Chondrocyte (in vitro differentiated cells): ENCODE measurements around the gene JPT2. TPM values are rescaled to one million over a fixed set of nuclear protein-coding genes. Genes with fewer than 3 reads are reported as not detected.
A peak's percentile ranks its signal among the peaks of the same experiment; 100 is the strongest.

Experiments used
- DNase-seq: peaks from one replicate; pipeline ENCODE4 v3.0.0; 2021; ENCODE audit warnings: mixed read lengths, low spot score
- H3K27ac Mint-ChIP-seq: one replicate; pipeline ENCODE4 v1.8.0; 2021; ENCODE audit warnings: mild to moderate bottlenecking, moderate library complexity, mixed read lengths; ENCODE audit not compliant: unreplicated experiment
- H3K27me3 Mint-ChIP-seq: 2 replicates; pipeline ENCODE4 v1.8.0; 2021; ENCODE audit warnings: low read depth, mixed read lengths
- H3K36me3 Mint-ChIP-seq: 2 replicates; pipeline ENCODE4 v1.8.0; 2021; ENCODE audit warnings: low read depth, mixed read lengths
- H3K4me1 Mint-ChIP-seq: 2 replicates; pipeline ENCODE4 v1.8.0; 2021; ENCODE audit warnings: low read depth, mild to moderate bottlenecking, mixed read lengths
- H3K4me3 Mint-ChIP-seq: one replicate; pipeline ENCODE4 v1.8.0; 2021; ENCODE audit warnings: mild to moderate bottlenecking, moderate library complexity, mixed read lengths; ENCODE audit not compliant: unreplicated experiment
- H3K9me3 Mint-ChIP-seq: 2 replicates; pipeline ENCODE4 v1.8.0; 2021; ENCODE audit warnings: low read depth, mixed read lengths
- total RNA-seq: library from RNA; stranded (reverse); gene quantifications from 3 replicates; pipeline ENCODE4 v1.2.1, GENCODE V29; 2021
- TF ChIP-seq, protein P1 (sequence below): fragments of 200-600 bp; sonication (generic); IDR thresholded peaks from 2 replicates; pipeline ENCODE4 v1.5.0; 2021; ENCODE audit warnings: antibody characterized with exemption, mild to moderate bottlenecking, moderate library complexity

The JPT2 gene
- total RNA-seq, 1 donor from 2014 or later: 63.0 TPM

DNA sequence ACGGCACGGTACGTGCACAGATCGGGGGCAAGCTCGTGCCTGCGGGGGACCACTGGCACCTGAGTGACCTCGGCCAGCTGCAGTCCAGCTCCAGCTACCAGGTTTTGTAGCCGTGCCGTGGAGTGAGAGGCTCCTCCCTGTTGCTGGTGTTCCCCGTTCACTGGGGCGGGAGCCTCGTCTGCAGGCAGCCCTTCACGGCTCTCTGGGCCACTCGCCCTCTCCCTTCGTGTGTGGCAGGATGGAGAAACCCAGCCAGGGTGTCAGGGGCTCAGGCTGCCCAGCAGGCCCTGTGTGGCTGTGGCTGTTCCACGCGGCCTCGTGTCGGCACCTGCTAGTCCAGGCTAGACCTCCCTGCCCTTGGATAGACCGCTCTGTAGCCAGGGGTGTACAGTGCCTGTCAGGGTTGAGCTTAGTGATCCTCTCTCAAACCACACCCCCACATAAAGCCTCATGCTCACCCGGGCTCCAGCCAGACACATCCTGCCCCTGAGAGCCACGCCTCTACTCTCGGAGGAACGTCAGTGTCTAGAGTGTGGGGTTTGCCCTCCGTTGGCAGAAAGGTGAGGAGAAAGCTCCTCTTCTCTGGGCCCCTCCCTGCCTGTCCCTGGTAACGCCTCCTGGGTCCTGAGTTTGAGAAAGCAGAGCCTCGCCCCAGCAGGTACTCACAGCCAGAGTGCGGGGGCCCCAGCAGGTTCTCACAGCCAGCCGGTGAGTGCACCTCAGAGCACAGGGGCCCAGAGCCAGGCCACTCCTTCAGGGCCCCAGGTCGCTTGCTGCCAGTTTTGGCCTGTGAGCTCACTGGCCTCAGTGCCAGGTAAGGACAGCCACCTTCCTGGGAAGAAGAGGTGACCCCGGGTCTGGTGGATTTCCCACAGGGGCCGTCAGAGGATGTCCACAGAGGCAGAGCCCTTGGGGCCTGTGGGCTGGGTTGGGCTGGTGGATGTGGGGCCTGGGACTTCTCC is 65.6 kb downstream of the JPT2 start:
- DNase-seq: no peak
- Mint-ChIP-seq H3K27ac (no peak overlapping the region), H3K4me3 (no peak overlapping the region), H3K36me3 (peaks cover 6% of the 10 kb centered on the region), H3K9me3 (no peaks in the 10 kb centered on the region), H3K4me1 (peaks cover 29% of the 10 kb centered on the region), H3K27me3 (no peaks in the 10 kb centered on the region)
- TF ChIP-seq, protein P1, sequence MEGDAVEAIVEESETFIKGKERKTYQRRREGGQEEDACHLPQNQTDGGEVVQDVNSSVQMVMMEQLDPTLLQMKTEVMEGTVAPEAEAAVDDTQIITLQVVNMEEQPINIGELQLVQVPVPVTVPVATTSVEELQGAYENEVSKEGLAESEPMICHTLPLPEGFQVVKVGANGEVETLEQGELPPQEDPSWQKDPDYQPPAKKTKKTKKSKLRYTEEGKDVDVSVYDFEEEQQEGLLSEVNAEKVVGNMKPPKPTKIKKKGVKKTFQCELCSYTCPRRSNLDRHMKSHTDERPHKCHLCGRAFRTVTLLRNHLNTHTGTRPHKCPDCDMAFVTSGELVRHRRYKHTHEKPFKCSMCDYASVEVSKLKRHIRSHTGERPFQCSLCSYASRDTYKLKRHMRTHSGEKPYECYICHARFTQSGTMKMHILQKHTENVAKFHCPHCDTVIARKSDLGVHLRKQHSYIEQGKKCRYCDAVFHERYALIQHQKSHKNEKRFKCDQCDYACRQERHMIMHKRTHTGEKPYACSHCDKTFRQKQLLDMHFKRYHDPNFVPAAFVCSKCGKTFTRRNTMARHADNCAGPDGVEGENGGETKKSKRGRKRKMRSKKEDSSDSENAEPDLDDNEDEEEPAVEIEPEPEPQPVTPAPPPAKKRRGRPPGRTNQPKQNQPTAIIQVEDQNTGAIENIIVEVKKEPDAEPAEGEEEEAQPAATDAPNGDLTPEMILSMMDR: no peak

DNA sequence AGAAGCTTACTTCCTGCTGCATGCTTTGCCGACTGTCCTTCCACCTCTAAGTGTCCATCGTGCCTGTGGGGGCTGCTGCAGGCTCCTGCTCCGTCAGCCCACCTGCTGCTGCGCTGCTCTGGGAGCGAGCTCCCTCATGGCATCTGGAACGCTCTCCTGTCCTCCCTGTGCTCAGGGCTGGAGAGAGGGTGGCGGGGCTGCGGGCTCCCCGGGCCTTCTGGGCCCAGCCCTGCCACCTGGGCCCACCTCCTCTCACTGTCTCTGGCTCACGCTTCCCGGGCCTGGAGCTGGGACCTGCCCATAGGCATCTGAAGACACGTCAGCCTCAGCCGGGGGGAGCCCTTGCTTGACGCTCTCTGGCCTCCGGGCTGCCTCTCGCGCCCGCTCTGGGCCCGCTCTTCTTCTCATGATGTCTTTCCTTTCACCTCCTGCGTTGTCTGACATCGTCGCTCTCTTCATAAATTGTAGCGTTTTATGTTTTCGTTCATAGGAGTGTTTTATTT is 66.3 kb downstream of the JPT2 start:
- TF ChIP-seq, protein P1: no peak
- Mint-ChIP-seq H3K27me3 (no peaks in the 10 kb centered on the region), H3K36me3 (peaks cover 10% of the 10 kb centered on the region), H3K4me1 (peaks cover 29% of the 10 kb centered on the region), H3K27ac (no peak overlapping the region), H3K4me3 (no peak overlapping the region), H3K9me3 (no peaks in the 10 kb centered on the region)
- no peak for DNase-seq

DNA sequence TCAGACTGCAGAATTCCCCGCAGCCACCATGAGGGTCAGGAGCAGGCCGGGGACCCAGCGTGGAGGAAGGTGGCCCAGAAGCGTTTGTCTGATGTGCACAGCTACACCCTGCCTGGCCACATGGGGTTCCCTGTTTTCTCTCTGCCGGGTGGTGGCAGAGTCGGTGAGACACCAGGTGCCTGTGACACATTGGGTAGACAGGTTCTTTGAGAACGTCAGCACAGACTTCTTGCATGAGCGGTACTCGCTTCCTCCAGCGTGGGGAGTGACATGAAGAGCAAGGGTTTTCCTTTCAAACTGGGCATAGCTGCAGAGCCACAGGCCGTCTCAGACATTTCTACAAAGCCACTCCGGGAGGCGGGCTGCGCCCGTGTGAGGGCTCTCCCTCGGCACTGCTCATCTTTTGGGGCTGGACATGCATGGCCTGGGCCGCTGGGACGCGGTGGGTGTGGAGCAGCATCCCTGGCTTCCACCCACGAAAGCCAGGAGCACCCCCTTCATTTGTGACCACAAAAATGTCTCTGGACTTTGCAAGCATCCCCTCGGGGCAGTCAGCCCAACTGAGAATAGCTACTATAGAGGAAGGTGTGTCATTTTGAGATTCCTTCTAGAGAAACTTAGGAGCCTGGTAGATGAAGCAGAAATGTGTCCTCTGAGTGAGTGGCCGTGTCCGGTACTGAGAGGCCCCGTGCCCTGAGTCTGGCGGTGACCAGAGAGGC is 67.3 kb downstream of the JPT2 start:
- peak; percentile 94 for DNase-seq
- no peaks in the 10 kb centered on the region for H3K9me3 Mint-ChIP-seq
- peaks cover 12% of the 10 kb centered on the region for H3K36me3 Mint-ChIP-seq
- TF ChIP-seq, protein P1: peak; percentile 36
- peak overlapping the region; percentile 49 for H3K4me3 Mint-ChIP-seq
- peaks cover 29% of the 10 kb centered on the region for H3K4me1 Mint-ChIP-seq
- peak overlapping the region; percentile 94 for H3K27ac Mint-ChIP-seq
- no peaks in the 10 kb centered on the region for H3K27me3 Mint-ChIP-seq

DNA sequence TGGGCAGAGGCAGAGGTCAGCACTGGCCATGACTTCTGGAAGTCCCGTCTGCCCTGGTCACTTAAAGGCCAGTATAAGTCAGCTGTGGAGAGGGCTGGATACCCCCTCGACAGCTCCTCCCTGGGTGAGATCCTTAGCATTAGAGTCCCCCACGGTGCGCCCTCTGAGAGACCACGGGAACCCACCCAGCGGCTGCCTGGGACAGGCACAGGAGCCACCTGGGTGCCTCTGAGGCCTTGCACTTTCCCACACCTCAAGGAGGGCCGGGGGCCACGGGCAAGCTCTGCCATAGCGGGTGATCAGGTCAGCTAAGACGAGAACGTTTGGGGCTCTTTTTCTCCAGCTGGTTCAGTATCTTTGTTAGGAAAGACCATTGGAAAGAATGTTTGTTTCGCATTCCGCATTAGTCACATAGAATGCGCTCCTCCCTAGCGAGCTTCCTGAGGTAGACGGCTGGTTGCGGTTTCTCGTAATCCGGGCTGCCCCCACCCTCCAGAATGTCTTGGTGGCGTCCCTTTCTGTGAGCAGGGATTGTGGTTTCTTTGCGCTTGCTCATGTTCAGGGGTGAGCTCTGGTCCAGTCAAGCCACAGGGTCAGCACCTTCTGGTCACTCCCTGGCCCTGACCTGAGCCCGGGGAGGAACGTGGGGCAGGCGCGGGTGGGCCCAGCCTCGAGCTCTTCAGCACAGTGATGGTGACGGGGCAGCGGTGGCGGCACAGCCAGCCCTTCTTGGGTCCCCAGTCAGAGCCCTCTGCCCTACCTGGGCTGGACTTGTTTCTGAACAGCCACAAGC is 68.0 kb downstream of the JPT2 start:
- TF ChIP-seq, protein P1: no peak
- H3K9me3 Mint-ChIP-seq: no peaks in the 10 kb centered on the region
- H3K4me3 Mint-ChIP-seq: peak overlapping the region; percentile 49
- H3K36me3 Mint-ChIP-seq: peaks cover 12% of the 10 kb centered on the region
- no peaks in the 10 kb centered on the region for H3K27me3 Mint-ChIP-seq
- peaks cover 29% of the 10 kb centered on the region for H3K4me1 Mint-ChIP-seq
- peak overlapping the region; percentile 94 for H3K27ac Mint-ChIP-seq
- DNase-seq: no peak
